Transverse colon (tissue), 4 donors: ENCODE measurements around the gene FAM25G.

Experiments used
- EP300 ChIP-seq: sonication (generic); formaldehyde crosslinking; IDR thresholded peaks from one replicate; pipeline ENCODE4 v1.6.1; 2017; ENCODE audit warnings: antibody characterized with exemption, low read depth
- POLR2A ChIP-seq: fragments of 450-650 bp; IDR thresholded peaks from one replicate; pipeline ENCODE4 v1.6.1; 2016; ENCODE audit warnings: antibody characterized with exemption, mild to moderate bottlenecking, moderate library complexity
- POLR2AphosphoS5 ChIP-seq, 3 donors: sonication (generic); formaldehyde crosslinking; IDR thresholded peaks; one replicate each; pipeline ENCODE4 v1.6.1; 2016; ENCODE audit warnings: antibody characterized with exemption in 3 of 3
- TF ChIP-seq, protein P1 (sequence below), 5 experiments: fragments of 200-600 bp in 3 of 5; fragments of 450-650 bp in 2 of 5; sonication (generic) in 3 of 5; IDR thresholded peaks; 1 replicate in 2 of 5; 2 replicates in 3 of 5; pipeline ENCODE4 v1.5.1; 2016 to 2017; ENCODE audit warnings: antibody characterized with exemption in 5 of 5, inconsistent platforms in 3 of 5, mild to moderate bottlenecking in 2 of 5, moderate library complexity in 1 of 5

DNA sequence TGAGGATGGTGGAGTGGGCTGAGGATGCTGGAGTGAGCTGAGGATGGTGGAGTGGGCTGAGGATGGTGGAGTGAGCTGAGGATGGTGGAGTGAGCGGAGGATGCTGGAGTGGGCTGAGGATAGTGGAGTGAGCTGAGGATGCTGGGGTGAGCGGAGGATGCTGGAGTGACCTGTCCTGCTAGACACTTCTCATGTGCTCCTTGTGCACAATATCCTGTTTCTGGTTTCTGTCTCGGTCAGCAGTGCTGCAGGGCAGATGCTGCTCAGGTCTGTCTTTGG is 36.8 kb downstream of the FAM25G start:
- TF ChIP-seq, protein P1, sequence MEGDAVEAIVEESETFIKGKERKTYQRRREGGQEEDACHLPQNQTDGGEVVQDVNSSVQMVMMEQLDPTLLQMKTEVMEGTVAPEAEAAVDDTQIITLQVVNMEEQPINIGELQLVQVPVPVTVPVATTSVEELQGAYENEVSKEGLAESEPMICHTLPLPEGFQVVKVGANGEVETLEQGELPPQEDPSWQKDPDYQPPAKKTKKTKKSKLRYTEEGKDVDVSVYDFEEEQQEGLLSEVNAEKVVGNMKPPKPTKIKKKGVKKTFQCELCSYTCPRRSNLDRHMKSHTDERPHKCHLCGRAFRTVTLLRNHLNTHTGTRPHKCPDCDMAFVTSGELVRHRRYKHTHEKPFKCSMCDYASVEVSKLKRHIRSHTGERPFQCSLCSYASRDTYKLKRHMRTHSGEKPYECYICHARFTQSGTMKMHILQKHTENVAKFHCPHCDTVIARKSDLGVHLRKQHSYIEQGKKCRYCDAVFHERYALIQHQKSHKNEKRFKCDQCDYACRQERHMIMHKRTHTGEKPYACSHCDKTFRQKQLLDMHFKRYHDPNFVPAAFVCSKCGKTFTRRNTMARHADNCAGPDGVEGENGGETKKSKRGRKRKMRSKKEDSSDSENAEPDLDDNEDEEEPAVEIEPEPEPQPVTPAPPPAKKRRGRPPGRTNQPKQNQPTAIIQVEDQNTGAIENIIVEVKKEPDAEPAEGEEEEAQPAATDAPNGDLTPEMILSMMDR (IDR thresholded peaks at IDR 0.05): no peak
- TF ChIP-seq POLR2AphosphoS5 (IDR thresholded peaks at IDR 0.05): no peak
- no peak for TF ChIP-seq POLR2A
- no peak for TF ChIP-seq EP300
